Subcutaneous abdominal adipose tissue (tissue), 5 donors: Measurements from ENCODE around the gene WFIKKN2.
A peak's percentile ranks its signal among the peaks of the same experiment; 100 is the strongest.

Experiments used
- H3K27ac ChIP-seq: one replicate; pipeline ENCODE4 v1.7.0; 2013; ENCODE audit warnings: low read depth, mild to moderate bottlenecking, inconsistent platforms, low read length, moderate library complexity
- H3K27me3 ChIP-seq, 5 donors: one replicate each; pipeline ENCODE4 v1.7.0; 2013; ENCODE audit warnings: low read length in 5 of 5, inconsistent platforms in 1 of 5; ENCODE audit not compliant: control insufficient read depth in 5 of 5, insufficient read depth in 4 of 5
- H3K36me3 ChIP-seq, 5 donors: one replicate each; pipeline ENCODE4 v1.7.0; 2013; ENCODE audit warnings: low read length in 5 of 5; ENCODE audit not compliant: control insufficient read depth in 5 of 5, insufficient read depth in 5 of 5
- H3K4me1 ChIP-seq, 5 donors: one replicate each; pipeline ENCODE4 v1.7.0; 2013; ENCODE audit warnings: low read length in 5 of 5, mild to moderate bottlenecking in 3 of 5, moderate library complexity in 1 of 5; ENCODE audit not compliant: control insufficient read depth in 5 of 5, insufficient read depth in 5 of 5
- H3K4me3 ChIP-seq, 5 donors: one replicate each; pipeline ENCODE4 v1.7.0; 2013; ENCODE audit warnings: low read length in 5 of 5, low read depth in 1 of 5
- H3K9ac ChIP-seq, 5 donors: one replicate each; pipeline ENCODE4 v1.7.0; 2013; ENCODE audit warnings: low read length in 5 of 5, mild to moderate bottlenecking in 4 of 5, moderate library complexity in 3 of 5
- H3K9me3 ChIP-seq, 5 donors: one replicate each; pipeline ENCODE4 v1.7.0; 2013; ENCODE audit warnings: low read length in 5 of 5; ENCODE audit not compliant: control insufficient read depth in 5 of 5
- donor health status: healthy.
- donor health status: healthy.
- donor health status: healthy.
- donor health status: healthy.
- donor health status: healthy.

Gene WFIKKN2

DNA sequence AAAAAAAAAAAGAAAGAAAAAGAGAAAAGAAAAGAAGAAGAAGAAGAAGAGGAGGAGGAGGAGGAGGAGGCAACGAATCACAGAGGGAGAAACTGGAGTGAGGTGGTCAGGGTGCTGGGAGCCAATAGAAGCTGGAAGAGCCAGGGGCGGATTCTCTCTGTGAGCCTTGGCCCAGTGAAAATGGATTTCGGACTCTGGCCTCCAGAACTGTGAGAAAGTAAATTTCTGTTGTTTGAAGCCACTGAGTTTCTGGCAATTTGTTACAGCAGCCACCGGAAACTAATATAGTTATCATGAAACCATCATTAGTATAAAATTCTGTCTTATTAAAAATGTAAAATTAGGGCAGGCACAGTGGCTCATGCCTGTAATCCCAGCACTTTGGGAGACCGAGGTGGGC, 27.7 kb upstream of the WFIKKN2 start:
- Histone ChIP-seq H3K4me3 (no peak overlapping the region), H3K27ac (no peak overlapping the region), H3K36me3 (no peaks in the 10 kb centered on the region), H3K27me3 (no peaks in the 10 kb centered on the region), H3K4me1 (no peaks in the 10 kb centered on the region), H3K9ac (no peak overlapping the region), H3K9me3 (no peaks in the 10 kb centered on the region)

DNA sequence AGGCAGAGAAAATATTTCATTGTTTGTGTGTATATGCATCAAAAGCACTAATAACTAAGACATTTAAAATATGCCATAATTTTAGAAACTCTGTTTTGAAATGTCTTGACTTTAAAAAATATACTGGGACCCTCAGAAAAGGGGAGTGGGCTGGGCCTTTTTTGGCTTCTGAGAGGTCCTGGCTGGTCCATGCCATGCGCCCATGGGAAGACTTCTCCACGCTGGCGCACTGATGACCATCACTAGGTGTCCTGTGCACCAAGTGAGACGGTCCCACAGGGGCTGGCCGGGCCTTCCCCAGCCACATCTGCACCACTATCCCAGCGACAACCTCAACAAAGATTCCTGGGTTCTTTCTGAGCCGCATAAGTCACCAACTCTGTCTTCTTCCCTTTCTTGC, 27.0 kb upstream of the WFIKKN2 start:
- no peaks in the 10 kb centered on the region for H3K9me3 ChIP-seq
- H3K4me1 ChIP-seq: no peaks in the 10 kb centered on the region

DNA sequence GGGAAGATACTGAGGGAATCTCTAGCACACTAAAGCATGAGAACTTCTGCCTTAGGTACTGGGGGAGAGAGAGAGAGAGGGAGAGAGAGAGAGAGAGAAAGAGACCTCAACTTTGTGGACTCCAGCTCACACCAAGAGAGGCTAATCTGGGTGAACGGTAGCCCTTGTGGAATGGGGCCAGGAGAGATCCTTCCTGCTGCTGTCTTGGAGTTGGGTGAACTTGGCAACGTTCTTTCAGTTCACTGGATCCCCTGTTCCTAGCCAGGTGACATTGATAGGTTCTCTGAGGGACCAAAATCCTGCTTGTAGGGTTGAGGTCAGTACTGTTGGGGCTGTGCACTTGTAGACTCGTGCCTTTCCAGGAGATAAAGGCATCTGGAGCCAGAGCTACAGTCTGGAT, 26.5 kb upstream of the WFIKKN2 start:
- H3K4me3 ChIP-seq: no peak overlapping the region
- no peak overlapping the region for H3K9ac ChIP-seq
- no peaks in the 10 kb centered on the region for H3K27me3 ChIP-seq
- no peaks in the 10 kb centered on the region for H3K9me3 ChIP-seq
- H3K36me3 ChIP-seq: no peaks in the 10 kb centered on the region
- no peak overlapping the region for H3K27ac ChIP-seq
- no peaks in the 10 kb centered on the region for H3K4me1 ChIP-seq

More for the DNA sequence above, 27.0 kb upstream of the WFIKKN2 start:
- Histone ChIP-seq H3K27ac (no peak overlapping the region), H3K36me3 (no peaks in the 10 kb centered on the region), H3K9ac (no peak overlapping the region), H3K27me3 (no peaks in the 10 kb centered on the region), H3K4me3 (no peak overlapping the region)

DNA sequence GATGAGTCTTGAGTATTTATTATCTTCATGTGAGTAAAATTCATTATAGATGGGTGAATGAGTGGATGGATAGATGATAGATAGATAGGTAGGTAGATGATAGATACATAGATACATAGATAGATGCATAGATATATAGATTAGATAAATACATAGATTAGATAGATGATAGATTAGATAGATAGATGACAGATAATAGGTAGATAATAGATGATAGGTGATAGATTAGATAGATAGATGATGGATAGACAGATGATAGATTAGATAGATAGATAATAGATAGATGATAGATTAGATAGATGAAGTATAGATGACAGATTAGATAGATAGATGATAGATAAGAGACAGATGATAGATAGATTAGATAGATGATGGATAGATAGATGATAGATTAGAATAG, 21.8 kb upstream of the WFIKKN2 start:
- Histone ChIP-seq H3K27me3 (peaks cover 0 to 12% (median 2%) of the 10 kb centered on the region in 5 donors), H3K9me3 (no peaks in the 10 kb centered on the region), H3K4me1 (peaks cover 0 to 8% (median 7%) of the 10 kb centered on the region in 5 donors), H3K4me3 (no peak overlapping the region), H3K9ac (no peak overlapping the region), H3K36me3 (no peaks in the 10 kb centered on the region), H3K27ac (no peak overlapping the region)

DNA sequence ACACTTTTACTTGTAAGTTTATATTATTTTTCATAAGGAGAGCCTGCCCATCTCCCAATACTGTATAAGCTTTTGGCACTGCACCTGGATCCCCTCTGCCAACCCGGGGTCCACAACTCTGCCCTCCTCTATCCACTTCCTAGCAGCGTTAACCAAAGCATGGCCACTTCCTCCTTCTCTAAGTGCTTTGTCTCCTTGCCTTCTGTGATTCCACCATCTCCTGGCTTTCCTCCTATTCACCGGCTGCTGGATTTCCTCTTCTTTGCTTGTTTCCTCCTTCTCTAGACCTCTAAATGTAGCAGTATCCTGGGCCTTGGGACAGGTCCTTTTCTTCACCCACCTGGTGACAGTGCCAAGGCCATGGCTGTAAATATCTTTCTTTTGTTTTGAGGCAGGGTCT, 20.0 kb upstream of the WFIKKN2 start:
- Histone ChIP-seq H3K4me1 (peaks cover 0 to 8% (median 7%) of the 10 kb centered on the region in 5 donors), H3K27ac (no peak overlapping the region), H3K9ac (no peak overlapping the region), H3K9me3 (no peaks in the 10 kb centered on the region), H3K27me3 (peaks cover 0 to 12% (median 4%) of the 10 kb centered on the region in 5 donors), H3K4me3 (no peak overlapping the region), H3K36me3 (no peaks in the 10 kb centered on the region)

DNA sequence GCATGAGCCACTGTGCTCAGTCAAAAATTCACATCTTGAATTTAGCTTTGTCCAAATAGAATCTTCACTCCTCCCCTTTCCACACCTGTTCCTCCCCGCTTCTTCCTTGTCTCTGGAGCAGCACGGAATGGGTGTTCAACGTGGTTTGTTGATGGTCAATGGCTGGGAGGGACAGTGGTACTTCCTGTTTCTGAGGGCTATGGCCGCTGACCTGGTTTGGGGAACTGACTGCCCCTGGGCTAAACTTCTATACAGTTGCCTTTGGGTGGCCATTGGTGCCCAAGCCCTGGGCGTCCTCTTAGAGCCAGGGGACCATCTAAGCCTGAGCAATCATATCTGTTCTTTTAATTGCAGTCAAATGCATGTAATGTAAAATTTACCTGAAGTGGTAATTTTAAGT, 19.1 kb upstream of the WFIKKN2 start:
- Histone ChIP-seq H3K4me1 (peaks cover 0 to 8% (median 7%) of the 10 kb centered on the region in 5 donors), H3K27ac (no peak overlapping the region), H3K9me3 (no peaks in the 10 kb centered on the region), H3K4me3 (no peak overlapping the region), H3K36me3 (no peaks in the 10 kb centered on the region), H3K27me3 (peaks cover 0 to 12% (median 4%) of the 10 kb centered on the region in 5 donors), H3K9ac (no peak overlapping the region)

DNA sequence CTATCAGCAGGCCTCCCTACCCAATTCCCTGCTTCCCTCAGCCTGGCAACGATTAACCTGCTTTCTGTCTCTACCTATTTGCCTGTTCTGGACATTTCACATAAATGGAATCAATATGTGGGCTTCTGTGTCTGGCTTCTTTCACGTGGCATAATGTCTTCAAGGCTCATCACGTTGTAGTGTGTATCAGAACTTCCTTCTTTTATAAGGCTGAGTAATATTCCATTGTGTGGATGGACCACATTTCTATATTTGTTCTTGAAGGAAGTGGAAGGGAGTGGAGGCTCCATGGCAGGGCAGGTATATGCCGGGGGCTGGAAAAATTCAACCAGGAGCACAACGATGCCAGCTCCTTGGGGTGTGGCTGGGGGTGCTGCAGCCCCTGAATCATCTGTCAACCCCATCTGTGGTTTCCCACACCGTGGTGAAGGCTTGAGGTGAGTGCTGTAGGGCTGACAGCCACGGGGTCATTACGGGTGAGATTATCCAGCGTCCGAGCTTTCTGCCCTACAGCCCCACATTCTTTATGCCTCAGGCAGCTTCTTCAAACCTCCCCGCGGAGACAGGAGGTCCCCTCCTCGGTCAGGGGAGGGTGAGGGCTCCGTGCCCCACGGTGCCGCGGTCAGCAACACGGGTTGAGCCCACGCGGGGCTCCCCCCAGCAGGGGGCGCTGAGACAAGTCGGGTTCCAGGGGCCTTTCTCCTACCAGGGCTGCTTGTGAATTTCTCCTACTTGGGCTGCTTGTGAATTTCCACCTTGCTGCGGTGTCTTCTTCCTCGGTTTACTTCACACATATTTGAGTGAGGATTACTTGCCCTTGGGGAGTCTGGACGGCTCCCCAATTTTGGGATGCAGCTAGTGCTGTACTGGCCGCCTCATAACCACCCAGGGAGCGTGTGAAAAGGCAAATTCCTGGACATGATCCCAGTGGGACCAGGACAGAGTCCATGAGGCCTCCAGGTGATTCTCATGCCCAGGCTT, 18.3 kb upstream of the WFIKKN2 start:
- no peak overlapping the region for H3K27ac ChIP-seq
- H3K27me3 ChIP-seq: peaks cover 0 to 12% (median 4%) of the 10 kb centered on the region in 5 donors
- H3K9me3 ChIP-seq: no peaks in the 10 kb centered on the region
- no peak overlapping the region for H3K9ac ChIP-seq
- H3K4me3 ChIP-seq: peak overlapping the region in 1 of 5 donors; percentile 51
- H3K36me3 ChIP-seq: no peaks in the 10 kb centered on the region
- peaks cover 0 to 8% (median 7%) of the 10 kb centered on the region in 5 donors for H3K4me1 ChIP-seq

DNA sequence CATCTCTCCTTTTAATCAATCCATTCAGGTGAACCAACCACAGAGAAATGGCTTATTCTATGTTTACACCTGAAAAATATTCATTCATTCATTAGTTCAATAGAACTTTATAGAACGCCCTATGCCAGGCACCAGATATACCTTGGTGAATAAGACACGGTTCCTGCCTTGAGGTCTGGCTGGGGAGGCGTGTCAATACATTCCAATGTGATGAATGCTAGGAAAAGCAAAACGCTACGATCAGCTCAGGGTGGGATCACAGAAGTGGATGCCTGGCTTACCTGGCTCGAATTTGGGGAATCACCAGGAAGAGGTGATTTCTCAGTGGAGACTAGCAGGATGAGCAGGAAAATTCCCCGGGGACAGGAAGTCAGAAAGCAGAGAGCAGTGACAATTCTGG, 17.5 kb upstream of the WFIKKN2 start:
- Histone ChIP-seq H3K9me3 (no peaks in the 10 kb centered on the region), H3K27me3 (peaks cover 0 to 12% (median 4%) of the 10 kb centered on the region in 5 donors), H3K9ac (no peak overlapping the region), H3K27ac (no peak overlapping the region), H3K4me3 (no peak overlapping the region), H3K36me3 (no peaks in the 10 kb centered on the region), H3K4me1 (peaks cover 0 to 8% (median 7%) of the 10 kb centered on the region in 5 donors)

DNA sequence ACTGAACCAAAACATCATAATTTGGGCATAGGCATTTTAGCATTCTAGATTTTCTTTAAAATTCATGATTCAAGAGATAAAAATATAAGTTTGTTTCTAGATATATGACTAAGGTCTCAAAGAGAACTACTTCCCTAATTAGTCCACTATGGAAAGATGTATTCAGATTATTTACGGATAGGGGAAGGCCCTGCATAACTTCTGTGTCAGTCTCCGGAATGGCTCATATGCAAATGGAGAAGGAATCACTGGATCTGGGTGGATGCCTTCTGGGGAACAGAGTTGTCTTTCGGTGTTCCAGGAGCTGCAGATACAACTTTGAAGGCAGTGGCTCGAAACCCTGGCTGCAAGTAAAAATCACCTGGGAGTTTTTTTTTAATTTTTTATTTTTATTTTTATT, 17.1 kb upstream of the WFIKKN2 start:
- Histone ChIP-seq H3K27me3 (peaks cover 0 to 12% (median 4%) of the 10 kb centered on the region in 5 donors), H3K27ac (no peak overlapping the region), H3K9ac (no peak overlapping the region), H3K4me1 (peaks cover 0 to 8% (median 7%) of the 10 kb centered on the region in 5 donors), H3K36me3 (no peaks in the 10 kb centered on the region), H3K4me3 (no peak overlapping the region), H3K9me3 (no peaks in the 10 kb centered on the region)

DNA sequence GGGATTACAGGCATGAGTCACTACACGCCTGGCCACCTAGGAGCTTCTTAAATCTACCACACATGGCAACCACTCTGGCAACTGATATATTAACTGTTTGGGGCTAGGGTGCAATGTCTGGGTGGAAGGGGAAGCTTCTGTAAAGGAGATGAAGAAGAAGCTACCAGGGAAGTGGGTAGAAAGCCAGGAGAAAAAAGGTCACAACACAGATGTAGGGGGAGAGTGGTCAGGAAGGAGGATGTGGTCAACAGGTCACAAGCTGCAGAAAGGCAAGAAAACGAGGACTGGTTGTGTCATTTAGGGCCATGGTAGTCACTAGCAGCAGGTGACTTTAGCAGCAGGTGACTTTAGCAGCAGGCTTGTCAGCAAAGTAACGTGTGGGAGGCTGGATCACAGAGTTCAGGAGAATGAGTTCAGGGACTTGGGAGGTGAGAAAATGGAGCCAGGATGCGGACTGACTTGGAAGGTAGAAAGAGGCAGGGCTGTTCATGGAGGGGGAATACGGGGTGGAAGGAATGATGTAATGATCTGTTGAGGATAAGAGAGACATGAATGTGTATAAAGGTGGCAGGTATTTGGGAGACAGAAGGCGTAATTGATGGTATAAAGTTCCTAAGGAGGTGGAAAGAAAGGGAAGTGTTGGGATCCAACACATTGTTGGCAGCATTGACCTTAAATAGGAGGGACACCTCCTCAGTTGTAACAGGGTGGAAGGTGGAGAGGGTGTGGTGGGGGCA, 16.3 kb upstream of the WFIKKN2 start:
- Histone ChIP-seq H3K4me1 (peaks cover 0 to 8% (median 7%) of the 10 kb centered on the region in 5 donors), H3K4me3 (no peak overlapping the region), H3K36me3 (no peaks in the 10 kb centered on the region), H3K27ac (no peak overlapping the region), H3K27me3 (peaks cover 0 to 12% (median 4%) of the 10 kb centered on the region in 5 donors), H3K9ac (no peak overlapping the region), H3K9me3 (no peaks in the 10 kb centered on the region)
